ENCODE results near the gene OPN1MW2. TPM values are rescaled to one million over a fixed set of nuclear protein-coding genes. Genes with fewer than 3 reads are reported as not detected.

The OPN1MW2 gene
- total RNA-seq, result not detected in 2 replicates

DNA sequence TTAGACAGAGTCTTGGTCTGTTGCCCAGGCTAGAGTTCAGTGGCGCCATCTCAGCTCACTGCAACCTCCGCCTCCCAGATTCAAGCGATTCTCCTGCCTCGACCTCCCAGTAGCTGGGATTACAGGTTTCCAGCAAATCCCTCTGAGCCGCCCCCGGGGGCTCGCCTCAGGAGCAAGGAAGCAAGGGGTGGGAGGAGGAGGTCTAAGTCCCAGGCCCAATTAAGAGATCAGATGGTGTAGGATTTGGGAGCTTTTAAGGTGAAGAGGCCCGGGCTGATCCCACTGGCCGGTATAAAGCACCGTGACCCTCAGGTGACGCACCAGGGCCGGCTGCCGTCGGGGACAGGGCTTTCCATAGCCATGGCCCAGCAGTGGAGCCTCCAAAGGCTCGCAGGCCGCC lies at the start of gene OPN1MW2:
Gene OPN1MW2 (plus strand): TSS at position 301 of the 400 bp plus-strand sequence. CDS start 60 bp downstream, at position 361.

DNA sequence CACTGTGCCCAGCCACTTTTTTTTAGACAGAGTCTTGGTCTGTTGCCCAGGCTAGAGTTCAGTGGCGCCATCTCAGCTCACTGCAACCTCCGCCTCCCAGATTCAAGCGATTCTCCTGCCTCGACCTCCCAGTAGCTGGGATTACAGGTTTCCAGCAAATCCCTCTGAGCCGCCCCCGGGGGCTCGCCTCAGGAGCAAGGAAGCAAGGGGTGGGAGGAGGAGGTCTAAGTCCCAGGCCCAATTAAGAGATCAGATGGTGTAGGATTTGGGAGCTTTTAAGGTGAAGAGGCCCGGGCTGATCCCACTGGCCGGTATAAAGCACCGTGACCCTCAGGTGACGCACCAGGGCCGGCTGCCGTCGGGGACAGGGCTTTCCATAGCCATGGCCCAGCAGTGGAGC lies 37.3 kb upstream of the OPN1MW2 start, which contains the start of gene OPN1MW:
Gene OPN1MW (plus strand): TSS at position 301 of the 400 bp plus-strand sequence. CDS start 82 bp downstream, at position 383.

DNA sequence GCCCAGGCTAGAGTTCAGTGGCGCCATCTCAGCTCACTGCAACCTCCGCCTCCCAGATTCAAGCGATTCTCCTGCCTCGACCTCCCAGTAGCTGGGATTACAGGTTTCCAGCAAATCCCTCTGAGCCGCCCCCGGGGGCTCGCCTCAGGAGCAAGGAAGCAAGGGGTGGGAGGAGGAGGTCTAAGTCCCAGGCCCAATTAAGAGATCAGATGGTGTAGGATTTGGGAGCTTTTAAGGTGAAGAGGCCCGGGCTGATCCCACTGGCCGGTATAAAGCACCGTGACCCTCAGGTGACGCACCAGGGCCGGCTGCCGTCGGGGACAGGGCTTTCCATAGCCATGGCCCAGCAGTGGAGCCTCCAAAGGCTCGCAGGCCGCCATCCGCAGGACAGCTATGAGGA lies 37.7 kb downstream of the OPN1MW2 start, which contains the start of gene OPN1MW3:
Gene OPN1MW3 (plus strand): TSS at position 301 of the 400 bp plus-strand sequence. CDS start 38 bp downstream, at position 339.

Other genes starting within 250 kb of the OPN1MW2 start
- 22.7 and 26.2 TPM in 2 replicates for gene HCFC1, start 247.9 kb upstream of the OPN1MW2 start, total RNA-seq
- 6.5 and 8.5 TPM in 2 replicates for gene TMEM187, start 247.0 kb upstream of the OPN1MW2 start, total RNA-seq
- 60.3 and 110 TPM in 2 replicates for gene IRAK1, start 199.9 kb upstream of the OPN1MW2 start, total RNA-seq
- gene MECP2, start 122.0 kb upstream of the OPN1MW2 start, total RNA-seq, result 25.0 and 25.8 TPM in 2 replicates
- gene OPN1LW, start 75.5 kb upstream of the OPN1MW2 start, total RNA-seq, result not detected in 2 replicates
- not detected in 2 replicates for gene OPN1MW, start 37.2 kb upstream of the OPN1MW2 start, total RNA-seq
- not detected in 2 replicates for gene OPN1MW3, start 37.8 kb downstream of the OPN1MW2 start, total RNA-seq
- gene TEX28, start 75.4 kb downstream of the OPN1MW2 start, total RNA-seq, result not detected in 2 replicates
- not detected in 2 replicates for gene TKTL1, start 76.0 kb downstream of the OPN1MW2 start, total RNA-seq
- 3,803 and 5,191 TPM in 2 replicates for gene FLNA, start 154.9 kb downstream of the OPN1MW2 start, total RNA-seq
- 22.8 and 26.8 TPM in 2 replicates for gene EMD, start 159.5 kb downstream of the OPN1MW2 start, total RNA-seq
- gene RPL10, start 178.6 kb downstream of the OPN1MW2 start, total RNA-seq, result 2,018 and 2,028 TPM in 2 replicates
- 98.5 and 178 TPM in 2 replicates for gene DNASE1L1, start 189.5 kb downstream of the OPN1MW2 start, total RNA-seq
- 15.4 and 26.4 TPM in 2 replicates for gene TAFAZZIN, start 191.8 kb downstream of the OPN1MW2 start, total RNA-seq
- 145 and 172 TPM in 2 replicates for gene ATP6AP1, start 208.9 kb downstream of the OPN1MW2 start, total RNA-seq
- gene GDI1, start 217.4 kb downstream of the OPN1MW2 start, total RNA-seq, result 96.4 and 118 TPM in 2 replicates
- gene FAM50A, start 224.4 kb downstream of the OPN1MW2 start, total RNA-seq, result 59.5 and 85.8 TPM in 2 replicates
- gene PLXNA3, start 238.5 kb downstream of the OPN1MW2 start, total RNA-seq, result 58.3 and 68.4 TPM in 2 replicates

All from smooth muscle cell of the pulmonary artery (primary cell).